Brain microvascular endothelial cell (primary cell): ENCODE data around the gene NTM.

ENCODE experiments used
- DNase-seq: peaks from one replicate; pipeline ENCODE4 v3.0.0-alpha.2; 2020
- H3K27ac ChIP-seq: fragments of 250-450 bp; sonication (Bioruptor Pico); 2 replicates; pipeline ENCODE4 v1.5.1; 2020; ENCODE audit warnings: mild to moderate bottlenecking, moderate library complexity
- H3K27me3 ChIP-seq: fragments of 250-450 bp; sonication (Bioruptor Pico); replicated peaks from 2 replicates; pipeline ENCODE4 v1.5.1; 2020; ENCODE audit warnings: mild to moderate bottlenecking
- H3K36me3 ChIP-seq: fragments of 250-450 bp; sonication (Bioruptor Pico); replicated peaks from 2 replicates; pipeline ENCODE4 v1.5.1; 2020; ENCODE audit warnings: mild to moderate bottlenecking
- H3K4me3 ChIP-seq: 2 replicates; pipeline ENCODE4 v1.5.1; 2011; ENCODE audit warnings: low read depth, mild to moderate bottlenecking, control low read depth, low read length, moderate library complexity
- in situ Hi-C: cut with HindIII; loops from 2 replicates; pipeline ENCODE4 v1.10.0; 2017; ENCODE audit warnings: low sequenced_read_pairs, low pct_ligation_motif_present
- TF ChIP-seq, protein P1 (sequence below): IDR thresholded peaks from 2 replicates; pipeline ENCODE4 v1.5.1; 2011; ENCODE audit warnings: low read depth, mild to moderate bottlenecking, moderate library complexity, low read length, control low read depth, inconsistent platforms; ENCODE audit errors: missing control alignments

NTM gene

GRCh38 chr11:131549770-131550169 is 179.4 kb downstream of the NTM start:
- no peak overlapping the region for H3K27ac ChIP-seq
- no peaks in the 10 kb centered on the region for H3K27me3 ChIP-seq
- H3K4me3 ChIP-seq = no peak overlapping the region
- in situ Hi-C loops = no loop called here
- no peak for DNase-seq
- no peaks in the 10 kb centered on the region for H3K36me3 ChIP-seq
- TF ChIP-seq, protein P1, sequence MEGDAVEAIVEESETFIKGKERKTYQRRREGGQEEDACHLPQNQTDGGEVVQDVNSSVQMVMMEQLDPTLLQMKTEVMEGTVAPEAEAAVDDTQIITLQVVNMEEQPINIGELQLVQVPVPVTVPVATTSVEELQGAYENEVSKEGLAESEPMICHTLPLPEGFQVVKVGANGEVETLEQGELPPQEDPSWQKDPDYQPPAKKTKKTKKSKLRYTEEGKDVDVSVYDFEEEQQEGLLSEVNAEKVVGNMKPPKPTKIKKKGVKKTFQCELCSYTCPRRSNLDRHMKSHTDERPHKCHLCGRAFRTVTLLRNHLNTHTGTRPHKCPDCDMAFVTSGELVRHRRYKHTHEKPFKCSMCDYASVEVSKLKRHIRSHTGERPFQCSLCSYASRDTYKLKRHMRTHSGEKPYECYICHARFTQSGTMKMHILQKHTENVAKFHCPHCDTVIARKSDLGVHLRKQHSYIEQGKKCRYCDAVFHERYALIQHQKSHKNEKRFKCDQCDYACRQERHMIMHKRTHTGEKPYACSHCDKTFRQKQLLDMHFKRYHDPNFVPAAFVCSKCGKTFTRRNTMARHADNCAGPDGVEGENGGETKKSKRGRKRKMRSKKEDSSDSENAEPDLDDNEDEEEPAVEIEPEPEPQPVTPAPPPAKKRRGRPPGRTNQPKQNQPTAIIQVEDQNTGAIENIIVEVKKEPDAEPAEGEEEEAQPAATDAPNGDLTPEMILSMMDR = no peak

- Histone ChIP-seq H3K4me3 (no peak overlapping the region), H3K27ac (no peak overlapping the region), H3K36me3 (no peaks in the 10 kb centered on the region), H3K27me3 (no peaks in the 10 kb centered on the region)
- in situ Hi-C loops = no loop called here
- TF ChIP-seq, protein P1 = no peak
- DNase-seq = no peak
Measured at GRCh38 chr11:131560287-131560686, 189.9 kb downstream of the NTM start.

DNA sequence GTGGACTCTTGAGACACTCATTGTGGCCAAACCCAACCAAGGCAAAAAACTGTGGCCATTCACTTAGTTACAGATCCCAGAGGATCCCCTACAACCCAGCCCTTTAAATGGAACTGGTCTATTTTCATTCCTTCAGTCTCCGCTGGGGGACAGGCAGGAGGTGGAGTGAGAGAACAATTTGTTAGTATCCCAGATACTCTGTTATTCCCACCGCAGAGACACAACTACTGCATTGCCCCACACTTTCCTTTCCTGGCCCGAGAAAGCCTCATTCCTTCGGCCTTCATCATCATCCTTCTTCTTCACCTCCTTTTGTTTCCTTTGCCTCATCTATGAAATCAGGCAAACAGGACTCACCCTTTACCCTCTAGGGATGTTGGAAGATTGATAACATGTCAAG is 191.1 kb downstream of the NTM start:
- Histone ChIP-seq H3K36me3 (no peaks in the 10 kb centered on the region), H3K4me3 (no peak overlapping the region), H3K27ac (no peak overlapping the region), H3K27me3 (no peaks in the 10 kb centered on the region)
- in situ Hi-C loops = no loop called here
- TF ChIP-seq, protein P1 = no peak
- DNase-seq = no peak

DNA sequence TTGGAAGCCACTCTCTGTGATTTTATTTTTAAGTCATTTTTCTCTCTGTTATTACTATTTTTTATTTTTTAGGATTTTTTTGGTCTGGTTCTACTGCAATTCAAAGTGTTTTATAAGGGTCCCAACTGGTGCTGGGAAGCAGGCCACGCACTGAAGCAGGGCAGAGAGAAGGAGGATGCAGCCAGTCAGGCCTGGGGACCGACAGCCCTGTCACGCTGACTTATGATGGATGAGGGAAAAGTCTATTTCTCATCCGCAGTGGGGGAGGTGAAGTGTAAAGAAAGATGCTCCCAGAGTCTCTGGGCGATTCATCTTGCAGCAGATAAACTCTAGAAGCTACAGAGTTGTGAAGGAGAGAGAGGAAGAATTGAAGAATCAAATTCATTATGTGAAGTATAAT is 191.6 kb downstream of the NTM start:
- no peak for DNase-seq
- TF ChIP-seq, protein P1 = no peak
- no peak overlapping the region for H3K4me3 ChIP-seq
- in situ Hi-C loops = no loop called here
- H3K27ac ChIP-seq = no peak overlapping the region
- H3K36me3 ChIP-seq = no peaks in the 10 kb centered on the region
- H3K27me3 ChIP-seq = no peaks in the 10 kb centered on the region

GRCh38 chr11:131568318-131568717 is 197.9 kb downstream of the NTM start:
- in situ Hi-C loops = no loop called here

DNA sequence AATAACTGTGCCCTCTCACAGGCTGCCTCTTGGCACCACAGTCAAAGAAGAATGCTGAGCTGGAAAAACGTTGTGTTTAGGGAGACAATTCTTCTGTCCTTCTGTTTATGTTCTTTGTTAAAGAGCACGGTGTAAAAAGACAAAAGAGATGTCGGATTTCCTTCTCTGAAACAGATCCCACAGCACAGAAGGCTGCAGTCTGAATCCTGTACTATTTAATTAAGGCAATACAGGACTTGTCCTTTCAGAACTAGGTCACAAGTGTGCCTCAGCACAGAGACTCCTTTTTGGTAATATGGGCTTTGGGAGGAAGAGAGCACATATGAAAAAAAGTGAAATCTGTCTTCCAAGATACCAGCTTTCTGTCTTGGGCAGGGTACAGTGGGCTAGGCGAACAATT is 201.2 kb downstream of the NTM start:
- Histone ChIP-seq H3K36me3 (no peaks in the 10 kb centered on the region), H3K27ac (no peak overlapping the region), H3K27me3 (no peaks in the 10 kb centered on the region), H3K4me3 (no peak overlapping the region)
- DNase-seq = no peak
- in situ Hi-C loops = no loop called here
- TF ChIP-seq, protein P1 = no peak

More at GRCh38 chr11:131568318-131568717, 197.9 kb downstream of the NTM start:
- Histone ChIP-seq H3K36me3 (no peaks in the 10 kb centered on the region), H3K27me3 (no peaks in the 10 kb centered on the region), H3K27ac (no peak overlapping the region), H3K4me3 (no peak overlapping the region)
- TF ChIP-seq, protein P1 = no peak
- DNase-seq = no peak
